Endothelial cell of umbilical vein (primary cell): ENCODE measurements around the gene BCAR1. TPM values are rescaled to one million over a fixed set of nuclear protein-coding genes. Genes with fewer than 3 reads are reported as not detected.

ENCODE experiments used
- BruUV-seq: library from RNA; stranded (reverse); fragments of 400-500 nt; replicated peaks from 2 replicates; lab custom pipeline; 2021; lab: Mats Ljungman, UMichigan
- CTCF ChIA-PET: fragments of 300-600, 350-600 bp; sonication (Branson Sonifier 250); formaldehyde crosslinking; loops from one replicate; lab custom pipeline; 2021; ENCODE audit warnings: antibody characterized with exemption, inconsistent platforms; lab: Charles Lee
- POLR2A ChIA-PET: fragments of 300-600, 350-600 bp; sonication (Branson Sonifier 250); formaldehyde crosslinking; loops from one replicate; lab custom pipeline; 2021; ENCODE audit warnings: antibody characterized with exemption, inconsistent platforms; lab: Charles Lee
- DNase-seq: peaks from one replicate; pipeline ENCODE4 v3.0.0-alpha.2; 2011; ENCODE audit warnings: low read depth, low spot score
- FAIRE-seq: peaks from 2 replicates; lab custom pipeline; 2011; peaks lifted over from hg19 to GRCh38; lab: Jason Lieb, UNC
- H2AFZ ChIP-seq: 2 replicates; pipeline ENCODE4 v1.6.0; 2012; ENCODE audit warnings: low read depth, low read length, control low read depth, inconsistent platforms
- H3K27ac ChIP-seq: 2 replicates; pipeline ENCODE4 v1.5.1; 2011; ENCODE audit warnings: low read depth, mild to moderate bottlenecking, control low read depth, low read length, moderate library complexity; ENCODE audit not compliant: insufficient read depth
- H3K27me3 ChIP-seq, 2 experiments: 2 replicates each; pipeline versions ENCODE4 v1.6.0 to v1.6.1; 2011; ENCODE audit warnings: low read length in 2 of 2, mixed read lengths in 1 of 2; ENCODE audit not compliant: control insufficient read depth in 2 of 2, insufficient read depth in 2 of 2
- H3K36me3 ChIP-seq, 2 experiments: 2 replicates in 1 of 2; 3 replicates in 1 of 2; pipeline ENCODE4 v1.5.1; 2011; ENCODE audit warnings: low read length in 2 of 2, mild to moderate bottlenecking in 1 of 2, moderate library complexity in 1 of 2; ENCODE audit not compliant: control insufficient read depth in 2 of 2, insufficient read depth in 2 of 2; ENCODE audit errors: extremely low read depth in 1 of 2
- H3K4me1 ChIP-seq: 3 replicates; pipeline ENCODE4 v1.5.1; 2011; ENCODE audit warnings: mild to moderate bottlenecking, low read length; ENCODE audit not compliant: control insufficient read depth, insufficient read depth; ENCODE audit errors: extremely low read depth
- H3K4me2 ChIP-seq: 2 replicates; pipeline ENCODE4 v1.6.1; 2011; ENCODE audit warnings: low read length, control low read depth, mixed read lengths; ENCODE audit not compliant: insufficient read depth
- H3K4me3 ChIP-seq, 3 experiments: fragments of 200-600 bp in 1 of 3; sonication (generic), shearing (Covaris generic) in 1 of 3; replicated peaks in 1 of 3; 2 replicates each; pipeline ENCODE4 v1.5.1; 2011 to 2016; ENCODE audit warnings: control low read depth in 3 of 3, low read length in 3 of 3, mild to moderate bottlenecking in 2 of 3, inconsistent platforms in 1 of 3, low read depth in 1 of 3, moderate library complexity in 1 of 3; ENCODE audit not compliant: insufficient read depth in 1 of 3
- H3K79me2 ChIP-seq: 2 replicates; pipeline ENCODE4 v1.6.0; 2012; ENCODE audit warnings: low read length, inconsistent platforms; ENCODE audit not compliant: control insufficient read depth, insufficient read depth
- H3K9ac ChIP-seq: replicated peaks from 2 replicates; pipeline ENCODE3; 2011; ENCODE audit warnings: low read length, control low read depth; ENCODE audit not compliant: insufficient read depth; ENCODE audit errors: extremely low read depth
- H3K9me1 ChIP-seq: replicated peaks from 3 replicates; pipeline ENCODE4 v1.6.0; 2011; ENCODE audit warnings: mild to moderate bottlenecking, low read length; ENCODE audit not compliant: control insufficient read depth, insufficient read depth; ENCODE audit errors: extremely low read depth
- H3K9me3 ChIP-seq: replicated peaks from 2 replicates; pipeline ENCODE4 v1.5.1; 2012; ENCODE audit warnings: low read length, inconsistent platforms; ENCODE audit not compliant: control insufficient read depth, insufficient read depth
- H4K20me1 ChIP-seq: replicated peaks from 2 replicates; pipeline ENCODE3; 2011; ENCODE audit warnings: mild to moderate bottlenecking, low read length; ENCODE audit not compliant: control insufficient read depth, insufficient read depth; ENCODE audit errors: extremely low read depth
- CTCF ChIP-seq, 2 donors: IDR thresholded peaks; 1 replicate in 1 of 2; 2 replicates in 1 of 2; pipeline ENCODE4 v1.5.1; 2011; ENCODE audit warnings: low read length in 2 of 2, mild to moderate bottlenecking in 2 of 2, moderate library complexity in 2 of 2, control low read depth in 1 of 2, inconsistent platforms in 1 of 2, low read depth in 1 of 2; ENCODE audit not compliant: insufficient read depth in 1 of 2; ENCODE audit errors: extremely low read depth in 1 of 2
- FOS ChIP-seq: IDR thresholded peaks from 2 replicates; pipeline ENCODE4 v1.6.1; 2011; ENCODE audit warnings: mild to moderate bottlenecking, low read length, moderate library complexity, borderline replicate concordance; ENCODE audit not compliant: insufficient read depth
- POLR2A ChIP-seq: IDR thresholded peaks from 2 replicates; pipeline ENCODE4 v1.6.1; 2012; ENCODE audit warnings: low read depth, mild to moderate bottlenecking, control low read depth, low read length
- dilution Hi-C: fragments of 300-500 bp; cut with MboI; formaldehyde crosslinking; loops from one replicate; pipeline ENCODE4 v1.15.0; 2019; ENCODE audit warnings: low sequenced_read_pairs; ENCODE audit not compliant: extremely low pct_ligation_motif_present
- intact Hi-C: fragments of 100-400 bp; cut with micrococcal nuclease; formaldehyde crosslinking; loops from one replicate; pipeline ENCODE4 v1.10.0; 2022
- polyA plus RNA-seq, 4 experiments: library from polyadenylated mRNA; depleted of rRNA in 3 of 4; stranded (reverse) in 3 of 4; unstranded in 1 of 4; fragments of >200 nt; gene quantifications; 2 replicates each; pipeline versions ENCODE4 v1.2.1 to v1.2.3, GENCODE V29; 2011 to 2012; ENCODE audit warnings: missing spikeins in 1 of 4
- total RNA-seq: library from RNA; stranded (reverse); gene quantifications from 2 replicates; pipeline ENCODE4 v1.2.3, GENCODE V29; 2021

Gene BCAR1
- total and polyA plus RNA-seq, 2 donors (not counting 3 experiments of a cell fraction or from before 2014, with no cell fraction given) = 171 to 267 TPM

GRCh38 chr16:75230471-75231110 is 20.8 kb downstream of the BCAR1 start:
- no TSS peak for BruUV-seq
- no peaks in the 10 kb centered on the region for H3K9me1 ChIP-seq
- no peak for DNase-seq
- H3K4me1 ChIP-seq = no peaks in the 10 kb centered on the region
- no peak overlapping the region for H3K27ac ChIP-seq
- H3K4me3 ChIP-seq = no peak overlapping the region
- peaks cover 2% of the 10 kb centered on the region for H4K20me1 ChIP-seq
- no peaks in the 10 kb centered on the region for H3K27me3 ChIP-seq
- H2AFZ ChIP-seq = no peak overlapping the region
- H3K4me2 ChIP-seq = no peak overlapping the region
- H3K36me3 ChIP-seq = peaks cover 31 to 55% of the 10 kb centered on the region in 2 experiments
- intact Hi-C loops = no loop called here
- no peak for FAIRE-seq
- H3K9me3 ChIP-seq = no peaks in the 10 kb centered on the region
- ChIA-PET CTCF (interaction anchor here (0.8 to 1.0 kb wide), 2 partner anchors 155 to 171 kb away, joined by 3 read pairs; no protein-coding TSS in a partner anchor), POLR2A (no interaction called here)
- dilution Hi-C loops = no loop called here
- no peak overlapping the region for H3K9ac ChIP-seq
- H3K79me2 ChIP-seq = peaks cover 27% of the 10 kb centered on the region
- TF ChIP-seq POLR2A = peak; percentile 40
- no peak for TF ChIP-seq FOS

GRCh38 chr16:75229172-75230031 is 22.0 kb downstream of the BCAR1 start:
- TF ChIP-seq CTCF (IDR thresholded peaks at IDR 0.05; ENCODE audit: extremely low read depth in 1 of 2, insufficient read depth in 1 of 2, low read depth in 1 of 2, low read length in 2 of 2) (no peak), POLR2A (no peak)
- Histone ChIP-seq H3K4me1 (no peaks in the 10 kb centered on the region), H3K4me3 (no peak overlapping the region), H3K79me2 (peaks cover 15% of the 10 kb centered on the region), H3K27ac (no peak overlapping the region), H3K9me1 (no peaks in the 10 kb centered on the region), H3K9me3 (no peaks in the 10 kb centered on the region), H3K36me3 (peaks cover 26 to 44% of the 10 kb centered on the region in 2 experiments), H3K4me2 (no peak overlapping the region), H2AFZ (no peak overlapping the region), H3K9ac (no peak overlapping the region), H4K20me1 (peaks cover 2% of the 10 kb centered on the region), H3K27me3 (no peaks in the 10 kb centered on the region)
- DNase-seq (no peak), FAIRE-seq (no peak)
- intact Hi-C loops = no loop called here
- dilution Hi-C loops = no loop called here
- CTCF ChIA-PET = interaction anchor here (1.7 to 4.0 kb wide), 2 partner anchors 30 to 172 kb away, joined by 4 to 20 read pairs; no protein-coding TSS in a partner anchor
- TSS peak; percentile 62 for BruUV-seq
- POLR2A ChIA-PET = no interaction called here
